Left ventricle myocardium inferior (tissue), 1 donor: Measurements from ENCODE around the gene RAB6D. TPM values are rescaled to one million over a fixed set of nuclear protein-coding genes. Genes with fewer than 3 reads are reported as not detected.
"Not testable (repeated sequence)": the region's sequence is repeated elsewhere in the genome, so short reads cannot be mapped to it uniquely, and the experiment has no call there.

Source experiments
- DNase-seq: peaks from one replicate; pipeline ENCODE4 v3.0.0-alpha.2; 2020
- H3K27ac ChIP-seq: fragments of 200-600 bp; replicated peaks from 2 replicates; pipeline ENCODE4 v1.8.0; 2021
- H3K27me3 ChIP-seq: fragments of 200-600 bp; 2 replicates; pipeline ENCODE4 v1.8.0; 2021; ENCODE audit warnings: low read depth
- H3K36me3 ChIP-seq: fragments of 200-600 bp; 2 replicates; pipeline ENCODE4 v1.8.0; 2021
- H3K4me1 ChIP-seq: fragments of 200-600 bp; 2 replicates; pipeline ENCODE4 v1.8.0; 2021
- H3K4me3 ChIP-seq: fragments of 200-600 bp; 2 replicates; pipeline ENCODE4 v1.8.0; 2021; ENCODE audit warnings: mild to moderate bottlenecking, moderate library complexity
- H3K9me3 ChIP-seq: fragments of 200-600 bp; replicated peaks from 2 replicates; pipeline ENCODE4 v1.8.0; 2021
- intact Hi-C: fragments of 100-400 bp; cut with micrococcal nuclease; formaldehyde crosslinking; loops from one replicate; pipeline ENCODE4 v1.11.0; 2022
- total RNA-seq: library from RNA; stranded (reverse); fragmentation: NEBNext Ultra II Directional; extraction: Animal tissue kit (Norgen Biotek cat#: 25700); gene quantifications from one replicate; pipeline ENCODE4 v1.2.1, GENCODE V29; 2021
- TF ChIP-seq, protein P1 (sequence below): fragments of 200-600 bp; IDR thresholded peaks from 2 replicates; pipeline ENCODE4 v1.8.0; 2021; ENCODE audit warnings: antibody characterized with exemption, mild to moderate bottlenecking, borderline replicate concordance
- donor health status: DM: no; HTN: yes; CAD: no; lungs with severe emphysema.

Gene RAB6D
- total RNA-seq, 1 donor from 2014 or later = not detected

DNA sequence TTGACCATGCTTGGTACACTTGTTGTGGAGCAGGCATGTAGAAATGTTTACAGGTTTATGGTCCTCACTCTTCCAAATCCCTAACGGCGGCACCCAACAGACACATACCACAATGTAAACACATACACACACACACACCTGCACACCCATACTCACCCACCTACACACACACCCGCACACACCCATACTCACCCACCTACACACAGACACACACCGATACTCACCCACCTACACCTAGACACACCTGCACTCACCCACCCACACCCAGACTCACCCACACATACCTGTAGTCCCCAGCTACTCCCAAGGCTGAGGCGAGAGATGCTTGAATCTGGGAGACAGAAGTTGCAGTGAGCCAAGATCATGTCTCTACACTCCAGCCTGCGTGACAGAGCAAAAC, 1.5 kb upstream of the RAB6D start:
- TF ChIP-seq, protein P1, sequence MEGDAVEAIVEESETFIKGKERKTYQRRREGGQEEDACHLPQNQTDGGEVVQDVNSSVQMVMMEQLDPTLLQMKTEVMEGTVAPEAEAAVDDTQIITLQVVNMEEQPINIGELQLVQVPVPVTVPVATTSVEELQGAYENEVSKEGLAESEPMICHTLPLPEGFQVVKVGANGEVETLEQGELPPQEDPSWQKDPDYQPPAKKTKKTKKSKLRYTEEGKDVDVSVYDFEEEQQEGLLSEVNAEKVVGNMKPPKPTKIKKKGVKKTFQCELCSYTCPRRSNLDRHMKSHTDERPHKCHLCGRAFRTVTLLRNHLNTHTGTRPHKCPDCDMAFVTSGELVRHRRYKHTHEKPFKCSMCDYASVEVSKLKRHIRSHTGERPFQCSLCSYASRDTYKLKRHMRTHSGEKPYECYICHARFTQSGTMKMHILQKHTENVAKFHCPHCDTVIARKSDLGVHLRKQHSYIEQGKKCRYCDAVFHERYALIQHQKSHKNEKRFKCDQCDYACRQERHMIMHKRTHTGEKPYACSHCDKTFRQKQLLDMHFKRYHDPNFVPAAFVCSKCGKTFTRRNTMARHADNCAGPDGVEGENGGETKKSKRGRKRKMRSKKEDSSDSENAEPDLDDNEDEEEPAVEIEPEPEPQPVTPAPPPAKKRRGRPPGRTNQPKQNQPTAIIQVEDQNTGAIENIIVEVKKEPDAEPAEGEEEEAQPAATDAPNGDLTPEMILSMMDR = no peak
- intact Hi-C loops = no loop called here
- no peak overlapping the region for H3K27ac ChIP-seq
- no peaks in the 10 kb centered on the region for H3K36me3 ChIP-seq
- DNase-seq = no peak
- H3K9me3 ChIP-seq = no peaks in the 10 kb centered on the region
- no peaks in the 10 kb centered on the region for H3K4me1 ChIP-seq
- no peak overlapping the region for H3K4me3 ChIP-seq
- peaks cover 69% of the 10 kb centered on the region for H3K27me3 ChIP-seq

DNA sequence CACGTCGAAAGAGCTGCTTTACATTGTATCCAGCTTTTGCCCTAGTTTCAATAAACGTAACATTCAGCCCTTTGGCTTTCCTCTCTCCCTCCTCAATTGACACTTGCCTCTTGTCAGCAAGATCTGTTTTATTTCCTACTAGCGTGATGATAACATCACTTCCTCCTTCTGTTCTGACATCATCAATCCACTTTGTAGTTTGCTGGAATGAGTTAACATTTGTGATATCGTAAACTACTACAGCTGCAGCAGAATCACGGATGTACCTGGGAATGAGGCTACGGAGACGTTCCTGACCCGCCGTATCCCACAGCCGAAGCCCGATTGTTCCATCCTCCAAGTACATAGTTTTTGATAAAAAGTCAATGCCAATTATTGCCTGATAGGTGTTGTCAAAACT, 755 bp downstream of the RAB6D start:
- H3K36me3 ChIP-seq, H3K9me3 ChIP-seq, intact Hi-C loops, H3K4me3 ChIP-seq, DNase-seq, H3K4me1 ChIP-seq, H3K27ac ChIP-seq: not testable (repeated sequence)
- peaks cover 76% of the 10 kb centered on the region for H3K27me3 ChIP-seq

DNA sequence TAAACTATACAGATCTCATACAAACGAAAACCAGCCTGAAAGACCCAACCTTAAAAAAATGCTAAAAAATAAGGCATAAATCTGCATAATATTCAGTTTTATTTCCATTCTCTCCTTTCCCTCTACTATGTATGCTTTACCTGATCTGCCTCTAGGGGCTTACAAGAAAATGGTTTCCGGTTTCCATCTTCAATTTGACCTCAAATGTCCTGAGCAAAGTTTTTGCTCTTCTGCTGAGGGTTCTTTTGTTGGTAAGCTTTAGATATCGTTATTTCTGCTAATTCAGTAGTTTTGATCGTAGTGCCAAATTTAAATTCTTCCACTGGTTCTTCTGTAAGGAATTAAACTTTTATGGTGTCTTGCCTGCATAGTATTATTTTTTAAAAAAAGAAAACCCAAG, 2.2 kb downstream of the RAB6D start:
- H3K36me3 ChIP-seq, DNase-seq, H3K9me3 ChIP-seq, intact Hi-C loops, H3K4me3 ChIP-seq, H3K27ac ChIP-seq, H3K4me1 ChIP-seq: not testable (repeated sequence)
- H3K27me3 ChIP-seq = peaks cover 73% of the 10 kb centered on the region

DNA sequence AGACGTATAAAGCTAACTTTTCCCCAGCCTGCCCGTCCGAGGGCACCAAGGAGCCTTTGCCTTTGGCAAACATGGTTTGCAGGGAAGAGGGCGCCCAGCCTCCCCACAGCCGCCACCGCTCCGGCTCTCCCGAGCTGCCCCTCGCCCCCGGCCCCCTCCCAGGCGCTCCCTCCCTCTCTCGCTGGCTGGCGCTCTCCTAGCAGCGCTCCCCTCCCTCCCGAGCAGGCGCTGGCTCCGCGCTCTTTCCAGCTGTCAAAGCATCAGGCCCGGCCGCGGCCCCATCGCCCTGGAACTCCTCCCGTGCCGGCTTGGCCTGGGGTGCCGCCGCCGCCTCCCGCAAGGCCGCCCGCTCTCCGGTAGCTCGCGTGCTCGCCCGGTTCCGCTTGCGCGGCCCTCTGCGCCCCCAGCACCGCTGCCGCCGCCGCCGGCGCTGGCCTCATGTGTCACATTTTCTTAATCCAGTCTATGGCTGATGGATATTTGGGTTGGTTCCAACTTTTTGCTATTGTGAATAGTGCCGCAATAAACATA, 10.7 kb downstream of the RAB6D start:
- intact Hi-C loops, H3K9me3 ChIP-seq, H3K36me3 ChIP-seq, DNase-seq, H3K4me1 ChIP-seq, H3K27ac ChIP-seq: not testable (repeated sequence)
- Histone ChIP-seq H3K4me3 (peak overlapping the region; percentile 19), H3K27me3 (peaks cover 52% of the 10 kb centered on the region)

DNA sequence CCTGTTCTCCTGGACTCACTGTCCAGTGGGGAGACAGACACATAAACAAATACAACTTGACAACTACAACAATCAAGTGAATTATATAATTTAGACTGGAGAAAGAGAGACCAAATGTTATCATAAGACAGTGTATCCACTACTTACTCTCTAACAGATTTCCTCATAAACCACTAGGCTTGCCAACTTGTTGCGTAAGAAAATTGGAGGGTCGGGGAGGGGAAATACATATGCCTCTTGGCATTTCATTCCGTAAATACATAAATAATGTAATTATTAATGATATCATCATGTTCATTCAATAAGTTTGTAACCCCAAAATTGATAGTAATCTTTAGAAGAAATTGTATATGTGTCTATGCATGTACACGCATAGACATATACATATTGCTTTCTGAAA, 14.9 kb downstream of the RAB6D start:
- Histone ChIP-seq H3K9me3 (no peaks in the 10 kb centered on the region), H3K4me1 (no peaks in the 10 kb centered on the region), H3K27me3 (peaks cover 34% of the 10 kb centered on the region), H3K27ac (no peak overlapping the region), H3K36me3 (no peaks in the 10 kb centered on the region), H3K4me3 (no peak overlapping the region)
- intact Hi-C loops = no loop called here
- DNase-seq = no peak
- TF ChIP-seq, protein P1 = no peak

DNA sequence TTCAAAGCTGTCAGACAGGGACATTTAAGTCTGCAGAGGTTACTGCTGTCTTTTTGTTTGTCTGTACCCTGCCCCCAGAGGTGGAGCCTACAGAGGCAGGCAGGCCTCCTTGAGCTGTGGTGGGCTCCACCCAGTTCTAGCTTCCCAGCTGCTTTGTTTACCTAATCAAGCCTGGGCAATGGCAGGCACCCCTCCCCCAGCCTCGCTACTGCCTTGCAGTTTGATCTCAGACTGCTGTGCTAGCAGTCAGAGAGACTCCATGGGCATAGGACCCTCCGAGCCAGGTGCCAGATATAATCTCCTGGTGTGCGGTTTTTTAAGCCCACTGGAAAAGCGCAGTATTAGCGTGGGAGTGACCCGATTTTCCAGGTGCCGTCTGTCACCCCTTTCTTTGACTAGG, 16.9 kb downstream of the RAB6D start:
- intact Hi-C loops, DNase-seq: not testable (repeated sequence)

DNA sequence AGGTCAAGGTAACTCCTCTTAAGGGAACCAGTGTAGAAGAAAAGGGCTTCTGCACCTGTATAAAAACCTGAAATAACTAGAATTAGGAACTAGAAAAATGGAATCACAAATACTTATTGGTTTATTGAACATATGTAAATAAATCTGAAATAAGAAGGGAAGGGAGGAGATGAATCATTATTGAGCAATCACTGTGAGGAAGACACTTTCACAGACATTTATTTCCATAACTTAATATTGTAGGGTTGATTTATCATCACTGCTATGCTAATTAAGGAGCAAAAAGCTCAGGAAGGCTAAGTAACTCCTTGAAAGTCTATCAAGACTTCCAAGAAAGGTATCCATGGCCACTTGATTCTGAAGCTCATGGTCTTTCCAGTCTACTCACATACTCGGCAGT, 24.7 kb downstream of the RAB6D start:
- H3K9me3 ChIP-seq, H3K36me3 ChIP-seq, DNase-seq, H3K27ac ChIP-seq, H3K4me1 ChIP-seq, H3K4me3 ChIP-seq, H3K27me3 ChIP-seq: not testable (repeated sequence)
- intact Hi-C loops = loop anchor here (10.0 kb wide), 1 partner anchor 185 kb away; no protein-coding TSS in a partner anchor

More for the DNA sequence above, 16.9 kb downstream of the RAB6D start:
- H3K27ac ChIP-seq, H3K36me3 ChIP-seq, H3K9me3 ChIP-seq, H3K4me3 ChIP-seq, H3K4me1 ChIP-seq: not testable (repeated sequence)
- peaks cover 23% of the 10 kb centered on the region for H3K27me3 ChIP-seq

DNA sequence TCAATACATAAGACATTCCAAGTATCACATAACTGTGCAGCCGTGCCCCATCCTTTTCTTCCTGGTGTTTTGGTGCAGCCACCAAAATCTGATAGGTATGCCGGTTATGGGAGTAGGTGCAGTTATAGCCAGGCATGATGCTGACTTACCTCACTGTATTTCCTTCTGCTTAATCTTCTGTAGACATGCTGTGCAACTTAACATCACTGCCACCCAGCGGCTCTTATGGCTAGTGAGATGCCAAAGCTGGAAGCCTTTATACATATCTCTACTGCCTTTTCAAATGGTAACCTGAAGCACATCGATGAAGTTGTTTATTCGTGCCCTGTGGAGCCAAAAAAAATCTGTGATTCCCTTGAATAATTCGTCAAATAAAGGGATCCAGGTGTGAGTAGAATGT, 28.6 kb downstream of the RAB6D start:
- not testable (repeated sequence) for H3K36me3 ChIP-seq, H3K9me3 ChIP-seq, H3K4me1 ChIP-seq, H3K27ac ChIP-seq, H3K4me3 ChIP-seq
- intact Hi-C loops = loop anchor here (10.0 kb wide), 1 partner anchor 181 kb away; no protein-coding TSS in a partner anchor
- peaks cover 16% of the 10 kb centered on the region for H3K27me3 ChIP-seq
- peak; percentile 16 for DNase-seq
- TF ChIP-seq, protein P1 = peak; percentile 42

DNA sequence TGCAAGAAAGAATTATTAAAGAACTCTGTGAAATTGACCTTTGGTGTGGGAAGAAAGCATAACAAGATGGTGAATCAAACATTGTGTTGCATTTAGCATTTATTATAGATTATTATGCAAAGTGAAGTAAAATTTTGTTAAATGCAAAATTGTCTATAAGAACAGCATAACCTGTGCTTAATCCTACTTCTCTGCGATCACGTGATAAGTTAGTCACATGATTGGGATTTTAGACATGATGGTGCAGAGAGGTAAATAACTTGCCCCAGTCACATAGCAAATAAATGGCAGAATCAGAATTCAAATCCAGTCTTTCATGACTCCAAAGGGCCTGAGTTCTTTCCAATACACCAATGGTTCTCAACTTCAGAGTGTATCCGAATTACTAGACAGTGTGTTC, 31.3 kb downstream of the RAB6D start:
- H3K27ac ChIP-seq, DNase-seq, H3K36me3 ChIP-seq, H3K4me1 ChIP-seq, H3K4me3 ChIP-seq, H3K9me3 ChIP-seq: not testable (repeated sequence)
- H3K27me3 ChIP-seq = peaks cover 35% of the 10 kb centered on the region
- intact Hi-C loops = loop anchor here (10.0 kb wide), 1 partner anchor 178 kb away; no protein-coding TSS in a partner anchor

DNA sequence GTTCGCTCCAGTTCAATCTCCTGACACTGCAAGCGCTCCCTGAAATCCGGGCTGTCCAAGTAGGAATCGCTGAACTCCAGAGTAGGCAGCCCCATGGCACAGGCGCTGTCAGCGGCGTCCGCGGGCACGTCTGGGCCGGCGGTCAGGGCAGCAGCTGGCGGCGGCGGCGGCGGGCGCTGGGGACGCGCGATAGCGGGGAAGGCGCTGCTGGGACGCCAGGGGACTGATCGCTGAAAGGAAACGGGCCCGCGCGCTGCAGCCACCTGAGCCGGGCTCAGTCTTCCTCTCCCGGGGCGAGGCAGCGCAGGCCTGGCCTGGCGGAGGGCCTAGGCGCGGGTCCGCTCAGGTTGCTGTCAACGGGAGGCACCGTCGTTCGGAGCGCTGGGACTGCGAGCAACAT, 33.0 kb downstream of the RAB6D start:
- DNase-seq = peak; percentile 20
- not testable (repeated sequence) for H3K36me3 ChIP-seq, H3K9me3 ChIP-seq, H3K27ac ChIP-seq, H3K4me1 ChIP-seq
- H3K4me3 ChIP-seq = peak overlapping the region; percentile 32
- intact Hi-C loops = loop anchor here (10.0 kb wide), 1 partner anchor 176 kb away; no protein-coding TSS in a partner anchor
- peaks cover 34% of the 10 kb centered on the region for H3K27me3 ChIP-seq
